HCEC 1CT (cell line): Measurements from ENCODE around the gene ALKBH4.
"Not testable (repeated sequence)": the region's sequence is repeated elsewhere in the genome, so short reads cannot be mapped to it uniquely, and the experiment has no call there.

Experiments
- DNase-seq: peaks from one replicate; pipeline ENCODE4 v3.0.0-alpha.2; 2017

The ALKBH4 gene

DNA sequence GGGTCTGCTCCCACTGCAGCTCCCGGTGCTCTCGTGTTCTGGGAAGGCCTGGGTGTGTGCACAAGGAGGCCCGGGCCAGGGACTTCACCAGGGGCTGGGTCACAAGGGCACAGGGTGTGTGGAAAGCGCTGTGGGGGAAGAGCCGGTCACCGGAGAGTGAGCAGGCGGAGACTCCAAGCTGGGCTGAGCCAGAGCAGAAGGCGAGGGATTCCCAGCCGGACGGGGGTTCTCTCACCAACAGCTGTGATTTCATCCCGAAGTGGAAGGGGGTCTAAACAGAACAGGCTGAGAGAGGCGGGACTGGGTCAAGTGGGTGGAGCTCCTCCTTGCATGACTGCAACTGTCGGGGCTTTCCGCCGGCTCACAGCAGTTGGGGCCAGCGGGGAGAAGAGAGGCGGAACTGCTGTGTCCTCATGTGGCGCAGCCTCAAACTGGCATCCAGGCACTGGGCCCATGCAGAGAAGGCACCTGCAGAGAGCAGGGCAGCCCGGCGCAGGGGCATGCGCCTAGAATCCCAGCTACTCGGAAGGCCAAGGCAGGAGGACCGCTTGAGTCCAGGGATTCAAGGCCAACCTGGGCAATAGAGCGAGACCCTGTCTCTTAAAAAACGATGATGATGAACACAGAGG is 38.9 kb downstream of the ALKBH4 start:
- no peak for DNase-seq

- no peak for DNase-seq
Observed at GRCh38 chr7:102424787-102425218, 39.9 kb downstream of the ALKBH4 start.

GRCh38 chr7:102424129-102424551 is 40.5 kb downstream of the ALKBH4 start:
- no peak for DNase-seq

DNA sequence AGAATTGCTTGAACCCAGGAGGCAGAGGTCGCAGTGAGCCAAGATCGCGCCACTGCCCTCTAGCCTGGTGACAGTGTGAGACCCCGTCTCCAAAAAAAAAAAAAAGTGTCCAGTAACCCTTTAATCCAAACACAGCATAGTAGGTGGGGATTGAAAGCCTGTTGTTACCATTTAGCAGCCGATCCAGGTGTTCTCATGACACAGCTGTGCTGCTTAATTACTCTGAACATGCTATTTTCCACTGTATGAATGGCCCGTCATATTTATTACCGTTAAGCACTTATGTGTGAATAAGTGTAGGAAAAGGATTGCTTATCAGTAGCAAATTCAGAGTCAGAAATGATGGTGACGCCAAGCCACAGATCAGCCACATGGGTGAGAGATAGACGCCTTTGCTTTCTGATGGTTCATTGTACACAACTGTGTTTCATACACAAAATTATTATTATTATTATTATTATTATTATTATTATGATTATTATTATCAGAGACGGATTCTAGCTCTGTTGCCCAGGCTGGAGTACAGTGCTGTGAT is 42.9 kb downstream of the ALKBH4 start:
- DNase-seq = no peak

- no peak for DNase-seq
Observed at GRCh38 chr7:102418592-102418991, 46.1 kb downstream of the ALKBH4 start.

DNA sequence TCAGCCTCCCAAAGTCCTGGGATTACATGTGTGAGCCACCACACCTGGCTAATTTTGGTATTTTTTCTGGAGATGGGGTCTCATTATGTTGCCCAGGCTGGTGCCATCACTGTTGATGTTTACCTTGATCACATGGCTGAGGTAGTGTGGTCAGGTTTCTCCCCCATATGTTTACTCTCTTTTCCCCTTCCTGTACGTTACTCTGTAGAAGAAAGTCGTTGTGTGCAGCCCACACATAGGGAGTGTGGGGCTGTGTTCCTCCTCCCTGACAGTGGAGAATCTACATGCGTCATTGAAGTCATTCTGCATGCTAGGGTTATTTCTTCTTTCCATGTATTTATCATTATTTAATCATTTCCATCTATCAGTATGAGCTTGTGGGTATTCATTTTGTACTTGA is 47.6 kb downstream of the ALKBH4 start:
- no peak for DNase-seq

DNA sequence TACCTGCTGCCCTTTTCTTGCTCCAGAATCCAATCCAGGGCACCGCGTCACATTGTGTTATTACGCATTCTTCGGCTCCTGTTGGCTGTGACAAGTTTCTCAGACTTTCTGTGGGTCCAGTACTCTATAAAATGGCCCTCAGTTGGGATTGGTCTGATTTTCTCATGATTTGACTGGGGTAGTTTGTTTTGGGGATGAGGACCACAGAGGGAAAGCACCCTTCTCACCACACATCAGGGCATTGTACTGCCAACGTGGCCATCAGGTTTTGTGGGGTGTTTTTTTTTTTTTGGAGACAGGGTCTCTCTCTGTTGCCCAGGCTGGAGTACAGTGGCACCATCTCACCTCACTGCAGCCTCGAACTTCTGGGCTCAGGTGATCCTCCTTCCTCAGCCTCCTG is 48.3 kb downstream of the ALKBH4 start:
- DNase-seq = no peak

GRCh38 chr7:102415685-102416225 is 48.9 kb downstream of the ALKBH4 start:
- DNase-seq = no peak

- DNase-seq = no peak
Observed at GRCh38 chr7:102413611-102414010, 51.1 kb downstream of the ALKBH4 start.

- DNase-seq = no peak
Observed at GRCh38 chr7:102413091-102413490, 51.6 kb downstream of the ALKBH4 start.

DNA sequence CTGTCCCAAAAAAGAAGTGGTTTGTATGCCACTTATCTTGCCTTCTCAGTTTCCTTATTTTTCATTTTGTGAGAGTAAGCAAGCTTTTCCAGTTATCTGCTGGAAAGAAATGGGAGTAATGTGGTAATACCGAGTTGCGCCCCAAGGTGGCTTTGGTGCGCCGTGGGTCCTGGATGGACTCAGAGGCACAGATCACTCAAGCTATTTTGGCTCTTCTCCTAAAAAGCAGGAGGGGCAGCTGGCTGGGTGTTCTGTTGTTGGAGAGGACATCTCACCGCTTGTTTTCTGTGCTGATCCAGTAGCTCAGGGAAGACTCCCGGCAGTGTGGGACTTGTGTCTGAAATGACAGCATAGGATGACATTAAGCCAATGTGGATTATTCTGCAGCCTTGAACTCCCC is 52.1 kb downstream of the ALKBH4 start:
- DNase-seq = no peak

- DNase-seq = no peak
Observed at GRCh38 chr7:102410918-102411317, 53.7 kb downstream of the ALKBH4 start.

- no peak for DNase-seq
Observed at GRCh38 chr7:102410123-102410522, 54.5 kb downstream of the ALKBH4 start.

- DNase-seq = no peak
Observed at GRCh38 chr7:102409340-102409739, 55.3 kb downstream of the ALKBH4 start.

DNA sequence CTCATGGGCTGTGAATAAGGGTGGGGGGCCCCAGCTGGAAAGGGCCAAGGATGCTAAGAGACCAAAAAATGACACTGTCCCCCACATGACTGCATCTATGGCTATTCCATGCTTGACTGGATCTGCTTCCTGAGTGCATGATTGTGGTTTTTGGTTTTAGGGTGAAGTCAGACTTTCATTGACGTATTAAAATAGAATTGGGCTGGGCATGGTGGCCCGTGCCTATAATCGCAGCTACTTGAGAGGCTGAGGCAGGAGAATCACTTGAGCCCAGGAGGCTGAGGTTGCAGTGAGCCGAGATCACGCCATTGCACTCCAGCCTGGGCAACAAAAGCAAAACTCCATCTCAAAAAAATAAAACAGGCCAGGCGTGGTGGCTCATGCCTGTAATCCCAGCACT is 56.1 kb downstream of the ALKBH4 start:
- not testable (repeated sequence) for DNase-seq

- DNase-seq = no peak
Observed at GRCh38 chr7:102407910-102408309, 56.8 kb downstream of the ALKBH4 start.
